K562 (cell line): ENCODE measurements around the gene GET3. TPM values are rescaled to one million over a fixed set of nuclear protein-coding genes. Genes with fewer than 3 reads are reported as not detected.

Experiments used
- CBX3 ChIP-seq, 2 experiments: IDR thresholded peaks; 1 replicate in 1 of 2; 2 replicates in 1 of 2; pipeline ENCODE4 v1.6.1; 2012; ENCODE audit warnings: inconsistent platforms in 2 of 2, low read length in 2 of 2, borderline replicate concordance in 1 of 2, control low read depth in 1 of 2
- CBX8 ChIP-seq: fragments of 200-600 bp; sonication (generic); IDR thresholded peaks from 2 replicates; pipeline ENCODE4 v1.6.1; 2012; ENCODE audit warnings: borderline replicate concordance, mixed run types, low read depth, mild to moderate bottlenecking, moderate library complexity, mixed read lengths, low read length, control low read depth, inconsistent platforms; ENCODE audit not compliant: poor library complexity, severe bottlenecking; ENCODE audit errors: extremely low read depth
- ELF1 ChIP-seq: fragments of 200-800 bp; sonication (Bioruptor generic); IDR thresholded peaks from 2 replicates; pipeline ENCODE4 v1.6.1; 2016; ENCODE audit warnings: missing genetic modification characterization, missing compliant biosample characterization
- HBP1 ChIP-seq: fragments of 450-650 bp; formaldehyde crosslinking; IDR thresholded peaks from 2 replicates; pipeline ENCODE4 v1.4.0; 2022; ENCODE audit warnings: missing genetic modification characterization
- HNRNPK ChIP-seq: fragments of 200-400 bp; formaldehyde crosslinking; IDR thresholded peaks from one replicate; pipeline ENCODE4 v1.6.1; 2018; ENCODE audit warnings: mild to moderate bottlenecking, low read depth, low read length; ENCODE audit not compliant: poor library complexity, severe bottlenecking
- NFYB ChIP-seq: IDR thresholded peaks from 2 replicates; pipeline ENCODE4 v1.6.1; 2011; ENCODE audit warnings: mild to moderate bottlenecking, moderate library complexity; ENCODE audit not compliant: insufficient read length; ENCODE audit errors: extremely low read depth
- NR2C1 ChIP-seq, 2 experiments: fragments of 450-650 bp; IDR thresholded peaks; 2 replicates each; pipeline ENCODE4 v1.6.1; 2017; ENCODE audit warnings: mild to moderate bottlenecking in 2 of 2, antibody characterized with exemption in 1 of 2, inconsistent platforms in 1 of 2, missing compliant biosample characterization in 1 of 2, missing genetic modification characterization in 1 of 2
- PHB ChIP-seq: fragments of 250-450 bp; sonication (Bioruptor Pico); IDR thresholded peaks from 2 replicates; pipeline ENCODE4 v1.5.0; 2021
- PTRF ChIP-seq: fragments of 450-650 bp; IDR thresholded peaks from 2 replicates; pipeline ENCODE4 v1.6.1; 2016; ENCODE audit warnings: mild to moderate bottlenecking, missing genetic modification characterization, missing compliant biosample characterization
- SRF ChIP-seq, 2 experiments: fragments of 250-450, 450-650 bp in 1 of 2; sonication (Bioruptor Pico) in 1 of 2; sonication (generic) in 1 of 2; formaldehyde crosslinking; IDR thresholded peaks; 2 replicates each; pipeline versions ENCODE4 v1.5.0 to v1.5.1; 2020 to 2022; ENCODE audit warnings: mild to moderate bottlenecking in 1 of 2, missing genetic modification reagents in 1 of 2
- TEAD2 ChIP-seq: fragments of 450-650 bp; IDR thresholded peaks from 2 replicates; pipeline ENCODE4 v1.6.1; 2016; ENCODE audit warnings: missing genetic modification characterization, control low read depth, missing compliant biosample characterization
- TRIM28 ChIP-seq: fragments of 450-650 bp; IDR thresholded peaks from 2 replicates; pipeline ENCODE4 v1.6.1; 2017
- WHSC1 ChIP-seq: IDR thresholded peaks from one replicate; pipeline ENCODE4 v1.6.1; 2012; ENCODE audit warnings: low read length, control low read depth, inconsistent platforms
- XRCC3 ChIP-seq: fragments of 450-650 bp; IDR thresholded peaks from 2 replicates; pipeline ENCODE4 v1.6.1; 2017; ENCODE audit warnings: mild to moderate bottlenecking, moderate library complexity
- ZNF146 ChIP-seq: IDR thresholded peaks from one replicate; pipeline ENCODE4 v1.6.1; 2018; ENCODE audit warnings: missing compliant biosample characterization; ENCODE audit not compliant: unreplicated experiment
- polyA plus RNA-seq, 8 experiments: library from polyadenylated mRNA; depleted of rRNA in 4 of 8; stranded (reverse) in 5 of 8; unstranded in 3 of 8; fragments of >200 nt; fragmentation: Nextera tagmentation in 2 of 8; fragmentation: Illumina TruSeq in 1 of 8; extraction: Ambion mirVana in 2 of 8; extraction: Trizol in 1 of 8; gene quantifications; 2 replicates each; pipeline versions ENCODE4 v1.2.1 to v1.2.3, GENCODE V29; 2011 to 2014; ENCODE audit warnings: inconsistent platforms in 1 of 8, missing spikeins in 1 of 8
- total RNA-seq, 7 experiments: library from RNA; depleted of rRNA in 6 of 7; stranded (reverse); fragments of >200 nt in 6 of 7; fragmentation: Illumina TruSeq in 2 of 7; extraction: Trizol in 2 of 7; gene quantifications; 2 replicates each; pipeline versions ENCODE4 v1.2.1 to v1.2.3, GENCODE V29; 2011 to 2021; ENCODE audit warnings: low replicate concordance in 1 of 7
- TF ChIP-seq, protein P1 (sequence below): fragments of 200-800 bp; sonication (Bioruptor generic); IDR thresholded peaks from 2 replicates; pipeline ENCODE4 v1.6.1; 2017; ENCODE audit warnings: missing genetic modification characterization, missing compliant biosample characterization
- TF ChIP-seq, protein P2 (sequence below): fragments of 450-650 bp; IDR thresholded peaks from 2 replicates; pipeline ENCODE4 v1.6.1; 2017; ENCODE audit warnings: mild to moderate bottlenecking, moderate library complexity
- TF ChIP-seq, protein P3 (sequence below): fragments of 450-650 bp; IDR thresholded peaks from 2 replicates; pipeline ENCODE4 v1.6.1; 2018; ENCODE audit warnings: mild to moderate bottlenecking, low read depth; ENCODE audit not compliant: partially characterized antibody
- TF ChIP-seq, protein P4 (sequence below), 3 experiments: fragments of 200-800 bp in 1 of 3; sonication (Bioruptor generic) in 1 of 3; sonication (generic) in 1 of 3; formaldehyde crosslinking in 1 of 3; IDR thresholded peaks; 2 replicates each; pipeline versions ENCODE4 v1.6.1 to v1.8.0; 2016 to 2022; ENCODE audit warnings: mild to moderate bottlenecking in 2 of 3, missing compliant biosample characterization in 2 of 3, missing genetic modification characterization in 2 of 3, missing genetic modification reagents in 1 of 3

The GET3 gene
- total and polyA plus RNA-seq, 9 of the 15 experiments (the other 6 are each of a cell fraction or from before 2014, with no cell fraction given): 8.3 to 83.5 (median 51.8) TPM

GRCh38 chr19:12733369-12734214 lies 3.7 kb upstream of the GET3 start (continued):
- TF ChIP-seq TEAD2 (tag) (no peak), TRIM28 (no peak), WHSC1 (no peak), NFYB (no peak), CBX3 (IDR thresholded peaks at IDR 0.05; ENCODE audit: borderline replicate concordance in 1 of 2, low read length in 2 of 2) (no peak), SRF (CRISPR knock-in tag; IDR thresholded peaks at IDR 0.05) (peak in 1 of 2 experiments; percentile 49; a peak in 1 of 4 replicates), PHB (0 out of 2 replicates have a peak, but pooled peaks have one; percentile 36), XRCC3 (no peak), HNRNPK (no peak), HBP1 (CRISPR knock-in tag) (no peak), NR2C1 (IDR thresholded peaks at IDR 0.05) (peak; percentile 28; the same call in 1 of the 2 replicates), NR2C1 (tag; IDR thresholded peaks at IDR 0.05) (no peak), ELF1 (tag) (no peak; the same call in 1 of the 2 replicates), CBX8 (no peak), PTRF (no peak), ZNF146 (CRISPR knock-in tag) (no peak)
- TF ChIP-seq, protein P1, sequence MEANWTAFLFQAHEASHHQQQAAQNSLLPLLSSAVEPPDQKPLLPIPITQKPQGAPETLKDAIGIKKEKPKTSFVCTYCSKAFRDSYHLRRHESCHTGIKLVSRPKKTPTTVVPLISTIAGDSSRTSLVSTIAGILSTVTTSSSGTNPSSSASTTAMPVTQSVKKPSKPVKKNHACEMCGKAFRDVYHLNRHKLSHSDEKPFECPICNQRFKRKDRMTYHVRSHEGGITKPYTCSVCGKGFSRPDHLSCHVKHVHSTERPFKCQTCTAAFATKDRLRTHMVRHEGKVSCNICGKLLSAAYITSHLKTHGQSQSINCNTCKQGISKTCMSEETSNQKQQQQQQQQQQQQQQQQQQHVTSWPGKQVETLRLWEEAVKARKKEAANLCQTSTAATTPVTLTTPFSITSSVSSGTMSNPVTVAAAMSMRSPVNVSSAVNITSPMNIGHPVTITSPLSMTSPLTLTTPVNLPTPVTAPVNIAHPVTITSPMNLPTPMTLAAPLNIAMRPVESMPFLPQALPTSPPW (CRISPR knock-in tag): peak; percentile 63
- TF ChIP-seq, protein P2, sequence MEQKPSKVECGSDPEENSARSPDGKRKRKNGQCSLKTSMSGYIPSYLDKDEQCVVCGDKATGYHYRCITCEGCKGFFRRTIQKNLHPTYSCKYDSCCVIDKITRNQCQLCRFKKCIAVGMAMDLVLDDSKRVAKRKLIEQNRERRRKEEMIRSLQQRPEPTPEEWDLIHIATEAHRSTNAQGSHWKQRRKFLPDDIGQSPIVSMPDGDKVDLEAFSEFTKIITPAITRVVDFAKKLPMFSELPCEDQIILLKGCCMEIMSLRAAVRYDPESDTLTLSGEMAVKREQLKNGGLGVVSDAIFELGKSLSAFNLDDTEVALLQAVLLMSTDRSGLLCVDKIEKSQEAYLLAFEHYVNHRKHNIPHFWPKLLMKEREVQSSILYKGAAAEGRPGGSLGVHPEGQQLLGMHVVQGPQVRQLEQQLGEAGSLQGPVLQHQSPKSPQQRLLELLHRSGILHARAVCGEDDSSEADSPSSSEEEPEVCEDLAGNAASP: no peak
- TF ChIP-seq, protein P3, sequence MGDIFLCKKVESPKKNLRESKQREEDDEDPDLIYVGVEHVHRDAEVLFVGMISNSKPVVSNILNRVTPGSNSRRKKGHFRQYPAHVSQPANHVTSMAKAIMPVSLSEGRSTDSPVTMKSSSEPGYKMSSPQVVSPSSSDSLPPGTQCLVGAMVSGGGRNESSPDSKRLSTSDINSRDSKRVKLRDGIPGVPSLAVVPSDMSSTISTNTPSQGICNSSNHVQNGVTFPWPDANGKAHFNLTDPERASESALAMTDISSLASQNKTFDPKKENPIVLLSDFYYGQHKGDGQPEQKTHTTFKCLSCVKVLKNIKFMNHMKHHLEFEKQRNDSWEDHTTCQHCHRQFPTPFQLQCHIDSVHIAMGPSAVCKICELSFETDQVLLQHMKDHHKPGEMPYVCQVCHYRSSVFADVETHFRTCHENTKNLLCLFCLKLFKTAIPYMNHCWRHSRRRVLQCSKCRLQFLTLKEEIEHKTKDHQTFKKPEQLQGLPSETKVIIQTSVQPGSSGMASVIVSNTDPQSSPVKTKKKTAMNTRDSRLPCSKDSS: no peak
- TF ChIP-seq, protein P4, sequence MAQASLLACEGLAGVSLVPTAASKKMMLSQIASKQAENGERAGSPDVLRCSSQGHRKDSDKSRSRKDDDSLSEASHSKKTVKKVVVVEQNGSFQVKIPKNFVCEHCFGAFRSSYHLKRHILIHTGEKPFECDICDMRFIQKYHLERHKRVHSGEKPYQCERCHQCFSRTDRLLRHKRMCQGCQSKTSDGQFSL (CRISPR knock-in tag; IDR thresholded peaks at IDR 0.05): no peak
- TF ChIP-seq, protein P4 (tag; IDR thresholded peaks at IDR 0.05): 0 out of 4 replicates have a peak, but pooled peaks of 1 of the 2 experiments have one; percentile 18
